Pancreas (tissue), 8 donors: ENCODE results near the gene CHCHD5. TPM values are rescaled to one million over a fixed set of nuclear protein-coding genes. Genes with fewer than 3 reads are reported as not detected.

Source experiments
- polyA plus RNA-seq, 2 donors: library from polyadenylated mRNA; stranded (reverse); fragments of 200-250 nt; gene quantifications; one replicate each; pipeline ENCODE4 v1.2.3, GENCODE V29; 2013
- total RNA-seq, 6 donors: library from RNA; stranded (reverse); fragmentation: NEBNext Ultra II Directional in 4 of 6; extraction: Animal tissue kit (Norgen Biotek cat#: 25700) in 4 of 6; gene quantifications; one replicate each; pipeline versions ENCODE4 v1.2.1 to v1.2.4, GENCODE V29; 2021 to 2023
- donor health status: healthy with polysubstance abuse.
- donor health status: DM: no; HTN: no; CAD: no; lungs with moderate emphysema.
- donor health status: DM: no; HTN: no; CAD: no.
- donor health status: Bipolar disorder and iron deficiency.
- donor health status: DM: yes; HTN: yes; CAD: no.
- donor health status: DM: no; HTN: no; CAD: no.
- donor health status: DM: no; HTN: no; CAD: no.
- donor health status: DM: yes; HTN: yes; CAD: no.

CHCHD5 gene
- total and polyA plus RNA-seq, 8 donors, result 17.2 to 36.4 (median 27.3) TPM

Other genes starting within 250 kb of the CHCHD5 start
- gene RGPD8, start 151.0 kb upstream of the CHCHD5 start, total RNA-seq, result 10 to 100 TPM in 3 of 6 donors, 1 to 10 TPM in 3; 3.5 to 15.4 (median 11.2) TPM
- gene RGPD8, start 151.0 kb upstream of the CHCHD5 start, polyA plus RNA-seq, result 1 to 10 TPM in 1 of 2 donors, under 1 TPM in 1; 0.99 to 1.4 TPM
- 10 to 100 TPM in 2 of 6 donors, 1 to 10 TPM in 4; 7.0 to 16.8 (median 8.3) TPM for gene TTL, start 102.5 kb upstream of the CHCHD5 start, total RNA-seq
- gene TTL, start 102.5 kb upstream of the CHCHD5 start, polyA plus RNA-seq, result 1 to 10 TPM; 6.6 to 7.4 TPM
- gene POLR1B, start 42.1 kb upstream of the CHCHD5 start, total RNA-seq, result 10 to 100 TPM in 4 of 6 donors, 1 to 10 TPM in 2; 9.3 to 16.9 (median 13.4) TPM
- 1 to 10 TPM; 5.5 to 6.2 TPM for gene POLR1B, start 42.1 kb upstream of the CHCHD5 start, polyA plus RNA-seq
- gene SLC20A1, start 61.3 kb downstream of the CHCHD5 start, total RNA-seq, result 10 to 100 TPM; 10.6 to 22.9 (median 17.2) TPM
- gene SLC20A1, start 61.3 kb downstream of the CHCHD5 start, polyA plus RNA-seq, result 10 to 100 TPM; 14.1 to 25.9 TPM
- under 1 TPM in 1 of 6 donors, not detected in 5; 0.09 TPM for gene NT5DC4, start 136.4 kb downstream of the CHCHD5 start, total RNA-seq
- not detected for gene NT5DC4, start 136.4 kb downstream of the CHCHD5 start, polyA plus RNA-seq
- under 1 TPM in 4 of 6 donors, not detected in 2; 0.06 to 0.64 (median 0.33) TPM for gene CKAP2L, start 180.0 kb downstream of the CHCHD5 start, total RNA-seq
- gene CKAP2L, start 180.0 kb downstream of the CHCHD5 start, polyA plus RNA-seq, result under 1 TPM; 0.04 to 0.05 TPM
- gene IL1A, start 199.9 kb downstream of the CHCHD5 start, total RNA-seq, result under 1 TPM in 3 of 6 donors, not detected in 3; 0.08 to 0.18 (median 0.09) TPM
- gene IL1A, start 199.9 kb downstream of the CHCHD5 start, polyA plus RNA-seq, result under 1 TPM in 1 of 2 donors, not detected in 1; 0.05 TPM